ENCODE data around the gene FAM210B.
"Not testable (repeated sequence)": the region's sequence is repeated elsewhere in the genome, so short reads cannot be mapped to it uniquely, and the experiment has no call there.

Gene FAM210B

DNA sequence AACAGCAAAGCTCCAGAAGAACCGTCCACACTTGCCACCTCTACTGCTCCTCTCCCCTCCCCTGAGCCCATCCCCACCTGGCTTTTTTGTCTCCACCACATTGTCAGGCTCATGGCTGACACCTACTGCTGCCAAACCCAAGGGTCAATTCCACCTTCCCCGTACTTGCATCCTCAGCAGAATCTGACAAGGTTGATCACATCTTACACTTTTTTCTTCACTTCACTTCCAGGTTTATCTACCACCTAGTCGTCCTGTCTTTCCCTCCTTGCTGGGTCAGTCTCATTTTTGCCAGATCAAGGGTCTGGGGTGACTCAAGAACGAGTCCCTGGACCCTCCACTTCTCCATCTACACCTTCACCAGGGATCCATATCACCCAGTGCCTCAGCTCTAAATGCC lies 30.1 kb downstream of the FAM210B start:
- Histone ChIP-seq H3K9me3 (ENCODE audit: control insufficient read depth in 5 of 5, low read length in 5 of 5) (no peaks in the 10 kb centered on the region), H3K4me1 (ENCODE audit: control insufficient read depth in 5 of 5, insufficient read depth in 5 of 5, low read length in 5 of 5) (peaks cover 7 to 25% (median 21%) of the 10 kb centered on the region in 5 donors), H3K27ac (ENCODE audit: low read depth, low read length) (no peak overlapping the region), H3K36me3 (ENCODE audit: control insufficient read depth in 5 of 5, insufficient read depth in 5 of 5, low read length in 5 of 5) (peaks cover 0 to 5% (median 0%) of the 10 kb centered on the region in 5 donors), H3K27me3 (ENCODE audit: control insufficient read depth in 5 of 5, insufficient read depth in 4 of 5, low read length in 5 of 5) (no peaks in the 10 kb centered on the region), H3K4me3 (ENCODE audit: low read depth in 1 of 5, low read length in 5 of 5) (no peak overlapping the region), H3K9ac (ENCODE audit: low read length in 5 of 5) (no peak overlapping the region)

DNA sequence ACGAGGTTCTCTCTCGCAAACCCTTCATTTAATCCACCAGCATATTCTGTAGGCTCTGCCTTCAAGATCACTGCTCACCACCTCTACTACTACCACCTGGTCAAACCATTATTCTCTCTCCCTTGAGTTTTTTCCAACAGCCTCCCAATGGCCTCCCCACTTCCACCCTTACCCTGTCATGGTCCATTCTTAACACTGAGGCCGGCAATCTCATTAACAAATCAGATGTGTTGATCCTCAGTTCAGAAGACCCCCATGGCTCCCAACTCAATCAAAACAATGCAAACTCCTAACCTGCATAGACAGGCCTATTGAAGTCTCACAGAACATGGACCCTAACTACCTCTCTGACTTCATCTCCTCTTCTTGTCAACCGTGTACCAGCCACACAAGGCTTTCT lies 31.0 kb downstream of the FAM210B start:
- H3K4me1 ChIP-seq (ENCODE audit: control insufficient read depth in 5 of 5, insufficient read depth in 5 of 5, low read length in 5 of 5), result peaks cover 7 to 28% (median 23%) of the 10 kb centered on the region in 5 donors
- H3K9ac ChIP-seq (ENCODE audit: low read length in 5 of 5), result no peak overlapping the region
- no peaks in the 10 kb centered on the region for H3K9me3 ChIP-seq (ENCODE audit: control insufficient read depth in 5 of 5, low read length in 5 of 5)
- no peaks in the 10 kb centered on the region for H3K27me3 ChIP-seq (ENCODE audit: control insufficient read depth in 5 of 5, insufficient read depth in 4 of 5, low read length in 5 of 5)
- no peak overlapping the region for H3K27ac ChIP-seq (ENCODE audit: low read depth, low read length)
- no peak overlapping the region for H3K4me3 ChIP-seq (ENCODE audit: low read depth in 1 of 5, low read length in 5 of 5)
- peaks cover 0 to 5% (median 0%) of the 10 kb centered on the region in 5 donors for H3K36me3 ChIP-seq (ENCODE audit: control insufficient read depth in 5 of 5, insufficient read depth in 5 of 5, low read length in 5 of 5)

DNA sequence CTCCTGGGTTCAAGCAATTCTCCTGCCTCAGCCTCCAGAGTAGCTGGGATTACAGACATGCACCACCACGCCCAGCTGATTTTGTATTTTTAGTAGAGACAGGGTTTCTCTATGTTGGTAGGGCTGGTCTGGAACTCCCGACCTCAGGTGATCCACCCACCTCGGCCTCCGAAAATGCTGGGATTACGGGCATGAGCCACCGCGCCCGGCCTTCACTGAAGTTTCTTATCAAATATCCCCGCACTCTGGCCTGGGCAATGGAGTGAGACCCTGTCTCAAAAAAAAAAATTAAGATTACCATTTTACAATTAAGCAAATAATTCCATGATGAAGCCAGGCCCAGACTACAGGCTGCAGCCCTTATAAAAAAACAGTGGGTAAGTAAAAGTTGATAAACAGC lies 31.6 kb downstream of the FAM210B start:
- not testable (repeated sequence) for H3K9me3 ChIP-seq (ENCODE audit: control insufficient read depth in 5 of 5, low read length in 5 of 5); H3K27me3 ChIP-seq (ENCODE audit: control insufficient read depth in 5 of 5, insufficient read depth in 4 of 5, low read length in 5 of 5); H3K4me3 ChIP-seq (ENCODE audit: low read depth in 1 of 5, low read length in 5 of 5); H3K9ac ChIP-seq (ENCODE audit: low read length in 5 of 5); H3K27ac ChIP-seq (ENCODE audit: low read depth, low read length)
- Histone ChIP-seq H3K36me3 (ENCODE audit: control insufficient read depth in 5 of 5, insufficient read depth in 5 of 5, low read length in 5 of 5) (peaks cover 2 to 10% (median 4%) of the 10 kb centered on the region in 5 donors), H3K4me1 (ENCODE audit: control insufficient read depth in 5 of 5, insufficient read depth in 5 of 5, low read length in 5 of 5) (peaks cover 7 to 28% (median 23%) of the 10 kb centered on the region in 5 donors)

GRCh38 chr20:56391037-56391436 lies 32.3 kb downstream of the FAM210B start:
- Histone ChIP-seq H3K9me3 (ENCODE audit: control insufficient read depth in 5 of 5, low read length in 5 of 5) (no peaks in the 10 kb centered on the region), H3K36me3 (ENCODE audit: control insufficient read depth in 5 of 5, insufficient read depth in 5 of 5, low read length in 5 of 5) (peaks cover 8 to 13% (median 9%) of the 10 kb centered on the region in 5 donors), H3K9ac (ENCODE audit: low read length in 5 of 5) (peak overlapping the region in 2 of 5 donors; percentile 66 to 92), H3K27ac (ENCODE audit: low read depth, low read length) (no peak overlapping the region), H3K4me1 (ENCODE audit: control insufficient read depth in 5 of 5, insufficient read depth in 5 of 5, low read length in 5 of 5) (peaks cover 7 to 28% (median 23%) of the 10 kb centered on the region in 5 donors), H3K27me3 (ENCODE audit: control insufficient read depth in 5 of 5, insufficient read depth in 4 of 5, low read length in 5 of 5) (no peaks in the 10 kb centered on the region), H3K4me3 (ENCODE audit: low read depth in 1 of 5, low read length in 5 of 5) (peak overlapping the region in 4 of 5 donors; percentile 62 to 99 (median 96))

GRCh38 chr20:56391596-56392131 lies 32.9 kb downstream of the FAM210B start:
- no peaks in the 10 kb centered on the region for H3K9me3 ChIP-seq (ENCODE audit: control insufficient read depth in 5 of 5, low read length in 5 of 5)
- H3K9ac ChIP-seq (ENCODE audit: low read length in 5 of 5), result peak overlapping the region in 4 of 5 donors; percentile 68 to 92 (median 86)
- peak overlapping the region; percentile 88 for H3K27ac ChIP-seq (ENCODE audit: low read depth, low read length)
- H3K36me3 ChIP-seq (ENCODE audit: control insufficient read depth in 5 of 5, insufficient read depth in 5 of 5, low read length in 5 of 5), result peaks cover 13 to 18% (median 15%) of the 10 kb centered on the region in 5 donors
- peaks cover 7 to 28% (median 23%) of the 10 kb centered on the region in 5 donors for H3K4me1 ChIP-seq (ENCODE audit: control insufficient read depth in 5 of 5, insufficient read depth in 5 of 5, low read length in 5 of 5)
- no peaks in the 10 kb centered on the region for H3K27me3 ChIP-seq (ENCODE audit: control insufficient read depth in 5 of 5, insufficient read depth in 4 of 5, low read length in 5 of 5)
- peak overlapping the region; percentile 62 to 99 (median 94) for H3K4me3 ChIP-seq (ENCODE audit: low read depth in 1 of 5, low read length in 5 of 5)

- Histone ChIP-seq H3K9me3 (ENCODE audit: control insufficient read depth in 5 of 5, low read length in 5 of 5) (no peaks in the 10 kb centered on the region), H3K36me3 (ENCODE audit: control insufficient read depth in 5 of 5, insufficient read depth in 5 of 5, low read length in 5 of 5) (peaks cover 19 to 24% (median 20%) of the 10 kb centered on the region in 5 donors), H3K4me3 (ENCODE audit: low read depth in 1 of 5, low read length in 5 of 5) (peak within 1 kb of the TSS; percentile 81 to 100 (median 98)), H3K27me3 (ENCODE audit: control insufficient read depth in 5 of 5, insufficient read depth in 4 of 5, low read length in 5 of 5) (no peaks in the 10 kb centered on the region), H3K9ac (ENCODE audit: low read length in 5 of 5) (peak within 1 kb of the TSS; percentile 68 to 93 (median 91)), H3K4me1 (ENCODE audit: control insufficient read depth in 5 of 5, insufficient read depth in 5 of 5, low read length in 5 of 5) (peaks cover 7 to 28% (median 23%) of the 10 kb centered on the region in 5 donors), H3K27ac (ENCODE audit: low read depth, low read length) (peak within 1 kb of the TSS; percentile 88)
Observed at GRCh38 chr20:56392132-56392880, 33.5 kb downstream of the FAM210B start, which contains the start of the genes AURKA and CSTF1. Gene AURKA, minus strand, starts transcription at chr20:56392215. Its CDS starts 4,018 bp downstream, at chr20:56388197. Gene CSTF1, plus strand, starts transcription at chr20:56392645. Its CDS starts 2,908 bp downstream, at chr20:56395553.

- Histone ChIP-seq H3K9me3 (ENCODE audit: control insufficient read depth in 5 of 5, low read length in 5 of 5) (no peaks in the 10 kb centered on the region), H3K27me3 (ENCODE audit: control insufficient read depth in 5 of 5, insufficient read depth in 4 of 5, low read length in 5 of 5) (no peaks in the 10 kb centered on the region), H3K4me3 (ENCODE audit: low read depth in 1 of 5, low read length in 5 of 5) (peak overlapping the region; percentile 81 to 100 (median 98)), H3K4me1 (ENCODE audit: control insufficient read depth in 5 of 5, insufficient read depth in 5 of 5, low read length in 5 of 5) (peaks cover 7 to 28% (median 23%) of the 10 kb centered on the region in 5 donors), H3K9ac (ENCODE audit: low read length in 5 of 5) (peak overlapping the region; percentile 65 to 93 (median 91)), H3K36me3 (ENCODE audit: control insufficient read depth in 5 of 5, insufficient read depth in 5 of 5, low read length in 5 of 5) (peaks cover 25 to 31% (median 27%) of the 10 kb centered on the region in 5 donors), H3K27ac (ENCODE audit: low read depth, low read length) (peak overlapping the region; percentile 88)
Observed at GRCh38 chr20:56392881-56393482, 34.2 kb downstream of the FAM210B start.

DNA sequence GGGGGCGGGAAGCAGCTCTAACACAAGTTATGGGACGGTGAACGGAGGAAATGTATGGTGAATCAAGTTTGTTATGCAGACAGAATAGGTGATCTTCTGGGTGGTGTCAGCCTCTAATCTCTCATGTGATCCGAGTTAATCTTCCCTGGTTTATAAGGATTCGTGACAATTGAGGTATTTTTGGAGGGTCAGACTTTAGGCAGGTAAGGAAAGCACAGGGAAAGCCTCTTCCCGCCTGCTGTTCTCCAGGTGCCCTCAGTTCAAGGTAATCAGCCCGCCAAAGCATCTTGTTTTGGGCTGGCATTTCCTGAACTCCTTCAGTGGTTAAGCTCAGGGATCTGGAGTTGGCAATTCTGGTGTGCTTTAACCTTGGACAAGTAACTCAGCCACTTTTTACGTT lies 34.9 kb downstream of the FAM210B start:
- no peak overlapping the region for H3K27ac ChIP-seq (ENCODE audit: low read depth, low read length)
- H3K36me3 ChIP-seq (ENCODE audit: control insufficient read depth in 5 of 5, insufficient read depth in 5 of 5, low read length in 5 of 5), result peaks cover 27 to 38% (median 34%) of the 10 kb centered on the region in 5 donors
- H3K9me3 ChIP-seq (ENCODE audit: control insufficient read depth in 5 of 5, low read length in 5 of 5), result no peaks in the 10 kb centered on the region
- peak overlapping the region in 3 of 5 donors; percentile 91 to 93 (median 92) for H3K9ac ChIP-seq (ENCODE audit: low read length in 5 of 5)
- no peaks in the 10 kb centered on the region for H3K27me3 ChIP-seq (ENCODE audit: control insufficient read depth in 5 of 5, insufficient read depth in 4 of 5, low read length in 5 of 5)
- peaks cover 7 to 28% (median 23%) of the 10 kb centered on the region in 5 donors for H3K4me1 ChIP-seq (ENCODE audit: control insufficient read depth in 5 of 5, insufficient read depth in 5 of 5, low read length in 5 of 5)
- peak overlapping the region; percentile 81 to 100 (median 98) for H3K4me3 ChIP-seq (ENCODE audit: low read depth in 1 of 5, low read length in 5 of 5)

- H3K9ac ChIP-seq (ENCODE audit: low read length in 5 of 5), result no peak overlapping the region
- no peak overlapping the region for H3K4me3 ChIP-seq (ENCODE audit: low read depth in 1 of 5, low read length in 5 of 5)
- peaks cover 7 to 28% (median 26%) of the 10 kb centered on the region in 5 donors for H3K4me1 ChIP-seq (ENCODE audit: control insufficient read depth in 5 of 5, insufficient read depth in 5 of 5, low read length in 5 of 5)
- H3K27me3 ChIP-seq (ENCODE audit: control insufficient read depth in 5 of 5, insufficient read depth in 4 of 5, low read length in 5 of 5), result no peaks in the 10 kb centered on the region
- no peaks in the 10 kb centered on the region for H3K9me3 ChIP-seq (ENCODE audit: control insufficient read depth in 5 of 5, low read length in 5 of 5)
- no peak overlapping the region for H3K27ac ChIP-seq (ENCODE audit: low read depth, low read length)
- peaks cover 41 to 50% (median 42%) of the 10 kb centered on the region in 5 donors for H3K36me3 ChIP-seq (ENCODE audit: control insufficient read depth in 5 of 5, insufficient read depth in 5 of 5, low read length in 5 of 5)
Observed at GRCh38 chr20:56395166-56395565, 36.4 kb downstream of the FAM210B start.

Measured in subcutaneous abdominal adipose tissue (tissue), 5 donors.